GM12878 (cell line): Measurements from ENCODE around the gene NLN. TPM values are rescaled to one million over a fixed set of nuclear protein-coding genes. Genes with fewer than 3 reads are reported as not detected.

Source experiments
- ATAC-seq: fragments of 200-7000 bp; cut with Tn5 transposase; 3 replicates; pipeline ENCODE4 v1.9.1; 2020; ENCODE audit warnings: mild to moderate bottlenecking, moderate library complexity
- BruUV-seq: library from RNA; stranded (reverse); fragments of 400-500 nt; replicated peaks from 2 replicates; lab custom pipeline; 2021; lab: Mats Ljungman, UMichigan
- CTCF ChIA-PET: fragments of 300-600 bp; sonication (Branson Sonifier 250); formaldehyde crosslinking; extraction: SDS; loops from one replicate; lab custom pipeline; 2021; ENCODE audit warnings: inconsistent platforms; lab: Yijun Ruan, JAX
- POLR2A ChIA-PET: fragments of 350-600 bp; formaldehyde crosslinking; extraction: SDS; loops from one replicate; lab custom pipeline; 2021; ENCODE audit warnings: inconsistent platforms; lab: Charles Lee
- RAD21 ChIA-PET: fragments of 300-600 bp; sonication (Branson Sonifier 250); formaldehyde crosslinking; loops from one replicate; lab custom pipeline; 2023; ENCODE audit warnings: antibody characterized with exemption; ENCODE audit not compliant: unreplicated experiment; lab: Charles Lee
- SMC1A ChIA-PET: fragments of 300-600 bp; sonication (Branson Sonifier 250); formaldehyde crosslinking; loops from one replicate; lab custom pipeline; 2023; ENCODE audit not compliant: unreplicated experiment, uncharacterized antibody; lab: Charles Lee
- DNase-seq: peaks from one replicate; pipeline ENCODE4 v3.0.0-alpha.2; 2011; ENCODE audit warnings: low read depth, low spot score
- FAIRE-seq: peaks from 3 replicates; lab custom pipeline; 2011; peaks lifted over from hg19 to GRCh38; lab: Jason Lieb, UNC
- H2AFZ ChIP-seq: 2 replicates; pipeline ENCODE4 v1.6.0; 2011; ENCODE audit warnings: low read depth, low read length, control low read depth; ENCODE audit not compliant: control insufficient read depth
- H3K27ac ChIP-seq: 2 replicates; pipeline ENCODE4 v1.5.1; 2011; ENCODE audit warnings: control low read depth; ENCODE audit not compliant: control insufficient read depth, insufficient read depth
- H3K27me3 ChIP-seq, 2 experiments: replicated peaks in 1 of 2; 2 replicates each; pipeline versions ENCODE4 v1.6.0 to v1.6.1; 2011; ENCODE audit warnings: low read length in 1 of 2; ENCODE audit not compliant: control insufficient read depth in 2 of 2, insufficient read depth in 2 of 2
- H3K36me3 ChIP-seq, 2 experiments: 2 replicates each; pipeline ENCODE4 v1.5.1; 2011; ENCODE audit warnings: low read length in 1 of 2; ENCODE audit not compliant: control insufficient read depth in 2 of 2, insufficient read depth in 2 of 2
- H3K4me1 ChIP-seq: 2 replicates; pipeline ENCODE4 v1.6.1; 2011; ENCODE audit warnings: mild to moderate bottlenecking, low read length, moderate library complexity, mixed read lengths; ENCODE audit not compliant: control insufficient read depth, insufficient read depth
- H3K4me2 ChIP-seq: 2 replicates; pipeline ENCODE4 v1.6.0; 2011; ENCODE audit warnings: control low read depth; ENCODE audit not compliant: control insufficient read depth, insufficient read depth
- H3K4me3 ChIP-seq: fragments of 200-600 bp; sonication (generic); 2 replicates; pipeline ENCODE4 v1.5.1; 2016
- H3K79me2 ChIP-seq: 2 replicates; pipeline ENCODE4 v1.6.0; 2011; ENCODE audit warnings: low read length; ENCODE audit not compliant: control insufficient read depth, insufficient read depth
- H3K9ac ChIP-seq: 2 replicates; pipeline ENCODE4 v1.8.0; 2011; ENCODE audit warnings: low read length, control low read depth, mixed read lengths; ENCODE audit not compliant: control insufficient read depth, insufficient read depth
- H3K9me3 ChIP-seq: replicated peaks from 3 replicates; pipeline ENCODE4 v1.5.1; 2011; ENCODE audit warnings: mild to moderate bottlenecking, low read length; ENCODE audit not compliant: control insufficient read depth, insufficient read depth
- H4K20me1 ChIP-seq: 2 replicates; pipeline ENCODE4 v1.6.0; 2011; ENCODE audit not compliant: control insufficient read depth, insufficient read depth
- EED ChIP-seq: sonication (generic); IDR thresholded peaks from 2 replicates; pipeline ENCODE4 v1.6.1; 2016; ENCODE audit warnings: antibody characterized with exemption, low read depth
- GATAD2B ChIP-seq: fragments of 450-650 bp; conservative IDR thresholded peaks from 2 replicates; pipeline ENCODE4 v1.6.1; 2017; ENCODE audit warnings: low read depth, mild to moderate bottlenecking, moderate library complexity
- HCFC1 ChIP-seq: fragments of 150-350 bp; IDR thresholded peaks from 2 replicates; pipeline ENCODE4 v1.6.1; 2014; ENCODE audit warnings: low read length
- MEF2A ChIP-seq: IDR thresholded peaks from 2 replicates; pipeline ENCODE4 v1.6.1; 2011; ENCODE audit warnings: low read depth, mild to moderate bottlenecking, low read length, moderate library complexity; ENCODE audit not compliant: insufficient read depth
- MTA3 ChIP-seq: IDR thresholded peaks from 2 replicates; pipeline ENCODE4 v1.6.1; 2012; ENCODE audit warnings: low read length, inconsistent platforms, borderline replicate concordance
- NFXL1 ChIP-seq: fragments of 450-650 bp; IDR thresholded peaks from 2 replicates; pipeline ENCODE4 v1.6.1; 2017; ENCODE audit warnings: antibody characterized with exemption, mild to moderate bottlenecking, borderline replicate concordance
- PAX5 ChIP-seq: IDR thresholded peaks from 2 replicates; pipeline ENCODE4 v1.6.1; 2011; ENCODE audit warnings: low read depth, low read length, borderline replicate concordance
- POU2F2 ChIP-seq: IDR thresholded peaks from 3 replicates; pipeline ENCODE4 v1.6.1; 2011; ENCODE audit warnings: low read depth, mild to moderate bottlenecking, low read length, borderline replicate concordance
- RELA ChIP-seq: fragments of 450-650 bp; IDR thresholded peaks from 2 replicates; pipeline ENCODE4 v1.8.0; 2014; ENCODE audit warnings: borderline replicate concordance; ENCODE audit not compliant: partially characterized antibody
- WRNIP1 ChIP-seq: IDR thresholded peaks from 2 replicates; pipeline ENCODE4 v1.6.1; 2011; ENCODE audit warnings: low read depth, low read length, improper control_type of control experiment, borderline replicate concordance
- YBX1 ChIP-seq: fragments of 450-650 bp; IDR thresholded peaks from 2 replicates; pipeline ENCODE4 v1.6.1; 2016; ENCODE audit warnings: antibody characterized with exemption
- ZBED1 ChIP-seq: IDR thresholded peaks from 2 replicates; pipeline ENCODE4 v1.6.1; 2016; ENCODE audit warnings: borderline replicate concordance
- ZZZ3 ChIP-seq: IDR thresholded peaks from 2 replicates; pipeline ENCODE4 v1.6.1; 2011; ENCODE audit warnings: low read depth; ENCODE audit not compliant: control insufficient read depth, insufficient read length
- WGBS: methylation state at CpG from one replicate; pipeline ENCODE4 v1.1.6; 2016; ENCODE audit warnings: low lambda C conversion rate; ENCODE audit not compliant: insufficient replicate concordance, insufficient coverage; ENCODE audit errors: missing lambda C conversion rate; 5-methylcytosine and 5-hydroxymethylcytosine counted together
- in situ Hi-C: fragments of 300-500 bp; cut with MboI; formaldehyde crosslinking; loops from 9 replicates; pipeline ENCODE4 v1.14.3; 2018; ENCODE audit warnings: mixed read lengths
- intact Hi-C: fragments of 100-400 bp; cut with micrococcal nuclease; formaldehyde crosslinking; loops from one replicate; pipeline ENCODE4 v1.14.2; 2022; ENCODE audit not compliant: unreplicated experiment
- polyA plus RNA-seq, 11 experiments: library from polyadenylated mRNA; depleted of rRNA in 4 of 11; unstranded in 6 of 11; stranded (reverse) in 5 of 11; fragments of >200 nt; fragmentation: Nextera tagmentation in 4 of 11; fragmentation: Illumina TruSeq in 1 of 11; extraction: Ambion mirVana in 4 of 11; extraction: Trizol in 1 of 11; gene quantifications; 1 replicate in 1 of 11; 2 replicates in 10 of 11; pipeline versions ENCODE4 v1.2.1 to v1.2.3, GENCODE V29; 2011 to 2016; ENCODE audit warnings: inconsistent platforms in 2 of 11, missing spikeins in 2 of 11, low read depth in 1 of 11
- total RNA-seq, 4 experiments: library from RNA; depleted of rRNA in 3 of 4; stranded (reverse); fragments of >200 nt in 3 of 4; fragmentation: Illumina TruSeq in 1 of 4; extraction: Trizol in 1 of 4; gene quantifications; 2 replicates each; pipeline versions ENCODE4 v1.2.1 to v1.2.3, GENCODE V29; 2013 to 2021
- TF ChIP-seq, protein P1 (sequence below): fragments of 150-350 bp; IDR thresholded peaks from 2 replicates; pipeline ENCODE4 v1.6.1; 2016; ENCODE audit warnings: low read depth, low read length

Gene NLN
- total and polyA plus RNA-seq, 10 of the 15 experiments (the other 5 are each of a cell fraction or from before 2014, with no cell fraction given): 6.8 to 56.9 (median 33.3) TPM

DNA sequence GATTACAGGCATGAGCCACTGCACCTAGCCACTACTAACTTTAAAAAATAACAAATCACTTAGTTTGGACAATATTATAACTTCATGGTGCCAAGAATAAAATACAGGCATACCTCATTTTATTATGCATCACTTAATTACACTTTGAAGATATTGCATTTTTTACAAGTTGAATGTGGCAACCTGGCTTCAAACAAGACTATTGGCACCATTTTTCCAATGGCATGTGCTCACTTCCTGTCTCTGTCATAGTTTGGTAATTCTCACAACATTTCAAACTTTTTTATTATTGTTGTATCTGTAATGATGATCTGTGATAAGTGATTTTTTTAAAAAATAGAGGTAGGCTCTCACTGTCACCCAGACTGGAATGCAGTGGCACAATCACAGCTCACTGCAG is 154.5 kb downstream of the NLN start (continued):
- TF ChIP-seq, protein P1, sequence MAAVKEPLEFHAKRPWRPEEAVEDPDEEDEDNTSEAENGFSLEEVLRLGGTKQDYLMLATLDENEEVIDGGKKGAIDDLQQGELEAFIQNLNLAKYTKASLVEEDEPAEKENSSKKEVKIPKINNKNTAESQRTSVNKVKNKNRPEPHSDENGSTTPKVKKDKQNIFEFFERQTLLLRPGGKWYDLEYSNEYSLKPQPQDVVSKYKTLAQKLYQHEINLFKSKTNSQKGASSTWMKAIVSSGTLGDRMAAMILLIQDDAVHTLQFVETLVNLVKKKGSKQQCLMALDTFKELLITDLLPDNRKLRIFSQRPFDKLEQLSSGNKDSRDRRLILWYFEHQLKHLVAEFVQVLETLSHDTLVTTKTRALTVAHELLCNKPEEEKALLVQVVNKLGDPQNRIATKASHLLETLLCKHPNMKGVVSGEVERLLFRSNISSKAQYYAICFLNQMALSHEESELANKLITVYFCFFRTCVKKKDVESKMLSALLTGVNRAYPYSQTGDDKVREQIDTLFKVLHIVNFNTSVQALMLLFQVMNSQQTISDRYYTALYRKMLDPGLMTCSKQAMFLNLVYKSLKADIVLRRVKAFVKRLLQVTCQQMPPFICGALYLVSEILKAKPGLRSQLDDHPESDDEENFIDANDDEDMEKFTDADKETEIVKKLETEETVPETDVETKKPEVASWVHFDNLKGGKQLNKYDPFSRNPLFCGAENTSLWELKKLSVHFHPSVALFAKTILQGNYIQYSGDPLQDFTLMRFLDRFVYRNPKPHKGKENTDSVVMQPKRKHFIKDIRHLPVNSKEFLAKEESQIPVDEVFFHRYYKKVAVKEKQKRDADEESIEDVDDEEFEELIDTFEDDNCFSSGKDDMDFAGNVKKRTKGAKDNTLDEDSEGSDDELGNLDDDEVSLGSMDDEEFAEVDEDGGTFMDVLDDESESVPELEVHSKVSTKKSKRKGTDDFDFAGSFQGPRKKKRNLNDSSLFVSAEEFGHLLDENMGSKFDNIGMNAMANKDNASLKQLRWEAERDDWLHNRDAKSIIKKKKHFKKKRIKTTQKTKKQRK: no peak
- no peak for TF ChIP-seq WRNIP1
- no peak for TF ChIP-seq ZZZ3
- no peak for TF ChIP-seq MTA3
- TF ChIP-seq NFXL1: no peak
- TF ChIP-seq ZBED1: no peak

DNA sequence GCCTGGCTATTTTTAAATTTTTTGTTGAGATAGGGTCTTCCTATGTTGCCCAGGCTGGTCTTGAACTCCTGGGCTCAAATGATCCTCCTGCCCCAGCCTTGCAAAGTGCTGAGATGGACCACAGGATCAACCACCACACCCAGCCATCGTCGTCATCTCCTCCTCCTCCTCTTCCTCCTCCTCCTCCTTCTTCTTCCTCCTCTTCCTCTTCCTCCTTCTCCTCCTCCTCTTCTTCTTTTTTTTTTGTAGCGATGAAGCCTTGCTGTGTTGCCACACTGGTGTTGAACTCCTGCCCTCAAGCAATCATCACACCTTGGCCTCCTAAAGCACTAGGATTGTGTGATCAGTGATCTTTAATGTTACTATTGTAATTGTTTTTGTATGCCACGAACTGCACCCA is 155.0 kb downstream of the NLN start:
- Histone ChIP-seq H3K79me2 (no peaks in the 10 kb centered on the region), H3K27ac (no peak overlapping the region), H3K9ac (no peak overlapping the region), H3K36me3 (no peaks in the 10 kb centered on the region), H3K9me3 (no peaks in the 10 kb centered on the region), H4K20me1 (no peaks in the 10 kb centered on the region), H3K4me3 (no peak overlapping the region), H3K4me2 (no peak overlapping the region), H3K4me1 (no peaks in the 10 kb centered on the region), H3K27me3 (no peaks in the 10 kb centered on the region), H2AFZ (no peak overlapping the region)
- in situ Hi-C loops (no loop called here), intact Hi-C loops (no loop called here)
- TF ChIP-seq HCFC1: no peak
- TF ChIP-seq MEF2A: no peak
- TF ChIP-seq, protein P1: no peak
- TF ChIP-seq PAX5: no peak
- TF ChIP-seq YBX1: no peak
- no peak for TF ChIP-seq GATAD2B
- no peak for TF ChIP-seq RELA
- TF ChIP-seq POU2F2: no peak
- no peak for TF ChIP-seq EED
- no TSS peak for BruUV-seq
- CTCF ChIA-PET: interaction anchor here (0.6 kb wide), 2 partner anchors 151 to 984 kb away, joined by 3 read pairs; no protein-coding TSS in a partner anchor
- RAD21 ChIA-PET: no interaction called here
- ATAC-seq (no peak), FAIRE-seq (no peak), DNase-seq (no peak)
- WGBS: 75% methylated on average over 4 of the region's 4 CpGs
- SMC1A ChIA-PET: interaction anchor here (0.6 kb wide), 1 partner anchor 349 kb away, joined by 3 read pairs; no protein-coding TSS in a partner anchor
- POLR2A ChIA-PET: no interaction called here
